ENCODE results near the gene DOLPP1. TPM values are rescaled to one million over a fixed set of nuclear protein-coding genes. Genes with fewer than 3 reads are reported as not detected.
"Not testable (repeated sequence)": the region's sequence is repeated elsewhere in the genome, so short reads cannot be mapped to it uniquely, and the experiment has no call there.

DOLPP1 gene
- total RNA-seq, 1 experiment from 2014 or later, result 18.5 TPM

DNA sequence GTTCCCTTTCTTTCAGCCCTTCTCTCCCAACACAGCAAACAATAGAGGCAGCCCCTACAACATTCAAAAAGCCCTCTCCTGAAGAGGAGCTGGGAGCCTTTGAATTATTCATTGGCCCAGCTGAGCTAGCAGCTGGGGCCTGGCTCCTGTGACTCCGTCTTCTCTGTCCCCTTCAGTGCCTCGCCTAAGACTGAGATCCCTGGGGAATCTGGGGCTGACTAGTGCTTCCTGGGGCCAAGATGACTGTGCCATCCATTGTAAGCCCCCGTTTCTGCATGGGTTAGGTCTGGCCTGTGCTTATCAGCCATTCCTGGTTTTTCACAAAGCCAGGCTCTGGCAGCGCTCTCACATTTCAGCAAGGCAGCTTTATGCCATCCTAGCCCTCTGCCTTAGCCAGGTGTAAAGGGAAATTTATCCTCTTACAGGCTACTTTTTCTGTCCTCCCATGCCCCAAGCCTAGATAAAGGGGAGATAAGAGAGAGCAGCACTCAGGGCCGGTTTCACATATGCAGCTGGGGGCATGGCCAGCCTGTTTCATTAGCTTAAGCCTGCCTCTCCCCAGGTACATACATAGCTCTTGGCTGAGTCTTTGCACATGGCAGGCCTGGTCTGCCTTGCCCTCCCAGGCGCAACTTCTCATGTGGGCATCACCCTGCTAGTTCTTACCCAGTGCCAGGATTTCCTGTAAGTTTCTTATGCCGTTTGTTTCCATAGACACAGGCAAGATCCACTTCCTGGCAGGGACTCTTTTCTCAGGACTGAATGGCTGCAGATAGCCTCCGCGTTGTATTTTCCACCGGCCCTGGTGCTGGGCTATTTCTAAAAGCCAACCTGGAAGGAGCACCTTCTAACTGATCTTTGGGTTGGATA, 46.1 kb downstream of the DOLPP1 start:
- intact Hi-C loops (cut with micrococcal nuclease), result no loop called here
- no peak for DNase-seq (ENCODE audit: unreplicated experiment)
- Mint-ChIP-seq H3K27me3 (ENCODE audit: insufficient read depth, unreplicated experiment) (no peaks in the 10 kb centered on the region), H3K4me1 (ENCODE audit: insufficient read depth, unreplicated experiment) (peaks cover under 1% of the 10 kb centered on the region), H3K27ac (ENCODE audit: low read depth, unreplicated experiment) (no peak overlapping the region), H3K36me3 (ENCODE audit: insufficient read depth, unreplicated experiment) (peaks cover 67% of the 10 kb centered on the region), H3K4me3 (ENCODE audit: unreplicated experiment) (no peak overlapping the region), H3K9me3 (ENCODE audit: unreplicated experiment) (no peaks in the 10 kb centered on the region)
- ChIA-PET CTCF (interaction anchor here (0.7 to 3.3 kb wide), 4 partner anchors 8 to 484 kb away, joined by 3 to 8 read pairs (median 5); no protein-coding TSS in a partner anchor), POLR2A (interaction anchor here (1.7 to 2.9 kb wide), 3 partner anchors 12 to 49 kb away, joined by 5 to 20 read pairs (median 19); no protein-coding TSS in a partner anchor)
- no TSS peak for BruUV-seq (replicated peaks)
- no peak for TF ChIP-seq CTCF (IDR thresholded peaks at IDR 0.05; ENCODE audit: unreplicated experiment)

- no peak for TF ChIP-seq CTCF (IDR thresholded peaks at IDR 0.05; ENCODE audit: unreplicated experiment)
- POLR2A ChIA-PET, result interaction anchor here (0.7 kb wide), 1 partner anchor 912 kb away, joined by 3 read pairs; no protein-coding TSS in a partner anchor
- no TSS peak for BruUV-seq (replicated peaks)
Measured at GRCh38 chr9:129128689-129129088, 47.8 kb downstream of the DOLPP1 start.

DNA sequence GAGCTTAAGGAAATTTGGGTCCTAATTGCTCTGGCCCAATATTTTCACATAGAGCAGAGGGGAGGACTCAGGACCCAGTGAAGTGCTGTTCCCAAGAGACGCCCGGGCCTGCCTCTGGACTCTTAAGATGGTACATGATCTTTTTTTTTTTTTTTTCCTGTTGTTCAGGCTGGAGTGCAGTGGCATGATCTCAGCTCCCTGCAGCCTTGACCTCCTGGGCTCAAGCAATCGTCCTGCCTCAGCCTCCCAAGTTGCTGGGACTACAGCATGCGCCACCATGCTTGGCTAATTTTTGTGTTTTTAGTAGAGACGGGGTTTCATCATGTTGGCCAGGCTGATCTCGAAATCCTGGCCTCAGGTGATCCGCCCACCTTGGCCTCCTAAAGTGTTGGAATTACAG, 49.4 kb downstream of the DOLPP1 start:
- H3K27me3 Mint-ChIP-seq (ENCODE audit: insufficient read depth, unreplicated experiment); H3K27ac Mint-ChIP-seq (ENCODE audit: low read depth, unreplicated experiment); H3K4me1 Mint-ChIP-seq (ENCODE audit: insufficient read depth, unreplicated experiment); DNase-seq (ENCODE audit: unreplicated experiment); H3K4me3 Mint-ChIP-seq (ENCODE audit: unreplicated experiment); BruUV-seq (replicated peaks); H3K9me3 Mint-ChIP-seq (ENCODE audit: unreplicated experiment): not testable (repeated sequence)
- H3K36me3 Mint-ChIP-seq (ENCODE audit: insufficient read depth, unreplicated experiment), result peaks cover 59% of the 10 kb centered on the region
- intact Hi-C loops (cut with micrococcal nuclease), result loop anchor here (2.0 kb wide), 1 partner anchor 481 kb away; no protein-coding TSS in a partner anchor
- ChIA-PET CTCF (interaction anchor here (0.5 to 7.2 kb wide), 18 partner anchors 8 to 769 kb away, joined by 3 to 96 read pairs (median 5); partner anchors contain the start of genes C9orf50 and NTMT1), POLR2A (interaction anchor here (0.5 to 3.0 kb wide), 7 partner anchors 10 to 572 kb away, joined by 3 to 9 read pairs (median 5); partner anchors contain the start of genes DOLPP1 and IER5L)

More at GRCh38 chr9:129128689-129129088, 47.8 kb downstream of the DOLPP1 start:
- CTCF ChIA-PET, result interaction anchor here (3.3 to 3.9 kb wide), 3 partner anchors 11 to 483 kb away, joined by 8 to 32 read pairs (median 13); no protein-coding TSS in a partner anchor
- Mint-ChIP-seq H3K4me1 (ENCODE audit: insufficient read depth, unreplicated experiment) (no peaks in the 10 kb centered on the region), H3K4me3 (ENCODE audit: unreplicated experiment) (no peak overlapping the region), H3K36me3 (ENCODE audit: insufficient read depth, unreplicated experiment) (peaks cover 55% of the 10 kb centered on the region), H3K9me3 (ENCODE audit: unreplicated experiment) (no peaks in the 10 kb centered on the region), H3K27ac (ENCODE audit: low read depth, unreplicated experiment) (no peak overlapping the region), H3K27me3 (ENCODE audit: insufficient read depth, unreplicated experiment) (no peaks in the 10 kb centered on the region)
- intact Hi-C loops (cut with micrococcal nuclease), result no loop called here
- DNase-seq (ENCODE audit: unreplicated experiment), result no peak

DNA sequence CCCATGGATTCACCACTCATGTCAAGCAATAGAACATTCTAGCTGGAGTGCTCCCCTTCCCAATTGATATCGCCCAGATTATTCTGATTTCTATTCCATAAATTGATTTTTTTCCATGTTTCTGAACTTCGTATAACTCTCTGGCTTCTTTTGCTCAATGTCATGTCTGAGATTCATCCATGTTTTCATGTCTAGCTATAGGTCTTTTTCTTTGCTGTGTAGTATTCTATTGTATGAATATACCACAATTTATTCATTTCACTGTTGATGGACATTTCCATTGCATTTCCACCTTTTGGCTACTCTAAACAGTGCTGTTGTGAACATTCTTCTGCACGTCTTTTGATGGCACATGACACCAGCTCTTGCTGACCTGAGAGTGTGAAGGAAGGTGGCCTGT, 49.9 kb downstream of the DOLPP1 start:
- intact Hi-C loops (cut with micrococcal nuclease), result loop anchor here (2.0 kb wide), 1 partner anchor 480 kb away; no protein-coding TSS in a partner anchor
- H3K36me3 Mint-ChIP-seq (ENCODE audit: insufficient read depth, unreplicated experiment), result peaks cover 59% of the 10 kb centered on the region
- no peak for DNase-seq (ENCODE audit: unreplicated experiment)
- TF ChIP-seq CTCF (IDR thresholded peaks at IDR 0.05; ENCODE audit: unreplicated experiment), result no peak
- no peaks in the 10 kb centered on the region for H3K27me3 Mint-ChIP-seq (ENCODE audit: insufficient read depth, unreplicated experiment)
- no peak overlapping the region for H3K27ac Mint-ChIP-seq (ENCODE audit: low read depth, unreplicated experiment)
- ChIA-PET CTCF (interaction anchor here (0.5 to 7.2 kb wide), 22 partner anchors 9 to 655 kb away, joined by 3 to 96 read pairs (median 5); partner anchors contain the start of genes C9orf50 and NTMT1), POLR2A (interaction anchor here (0.6 to 3.0 kb wide), 6 partner anchors 9 to 596 kb away, joined by 3 to 13 read pairs (median 5); partner anchors contain the start of genes DOLPP1 and IER5L)
- H3K9me3 Mint-ChIP-seq (ENCODE audit: unreplicated experiment), result no peaks in the 10 kb centered on the region
- no TSS peak for BruUV-seq (replicated peaks)
- H3K4me1 Mint-ChIP-seq (ENCODE audit: insufficient read depth, unreplicated experiment), result no peaks in the 10 kb centered on the region
- no peak overlapping the region for H3K4me3 Mint-ChIP-seq (ENCODE audit: unreplicated experiment)
